Glomerular endothelial cell (primary cell): Measurements from ENCODE around the gene SLC4A4. TPM values are rescaled to one million over a fixed set of nuclear protein-coding genes. Genes with fewer than 3 reads are reported as not detected.

ENCODE experiments used
- DNase-seq: peaks from one replicate; pipeline ENCODE4 v3.0.0-alpha.2; 2011; ENCODE audit warnings: low read depth, low spot score; ENCODE audit errors: extremely low read depth
- total RNA-seq: library from RNA; depleted of rRNA; stranded (reverse); fragments of >200 nt; gene quantifications from 2 replicates; pipeline ENCODE4 v1.2.3, GENCODE V29; 2015

The SLC4A4 gene
- total RNA-seq, 1 donor from 2014 or later: 0.76 TPM

DNA sequence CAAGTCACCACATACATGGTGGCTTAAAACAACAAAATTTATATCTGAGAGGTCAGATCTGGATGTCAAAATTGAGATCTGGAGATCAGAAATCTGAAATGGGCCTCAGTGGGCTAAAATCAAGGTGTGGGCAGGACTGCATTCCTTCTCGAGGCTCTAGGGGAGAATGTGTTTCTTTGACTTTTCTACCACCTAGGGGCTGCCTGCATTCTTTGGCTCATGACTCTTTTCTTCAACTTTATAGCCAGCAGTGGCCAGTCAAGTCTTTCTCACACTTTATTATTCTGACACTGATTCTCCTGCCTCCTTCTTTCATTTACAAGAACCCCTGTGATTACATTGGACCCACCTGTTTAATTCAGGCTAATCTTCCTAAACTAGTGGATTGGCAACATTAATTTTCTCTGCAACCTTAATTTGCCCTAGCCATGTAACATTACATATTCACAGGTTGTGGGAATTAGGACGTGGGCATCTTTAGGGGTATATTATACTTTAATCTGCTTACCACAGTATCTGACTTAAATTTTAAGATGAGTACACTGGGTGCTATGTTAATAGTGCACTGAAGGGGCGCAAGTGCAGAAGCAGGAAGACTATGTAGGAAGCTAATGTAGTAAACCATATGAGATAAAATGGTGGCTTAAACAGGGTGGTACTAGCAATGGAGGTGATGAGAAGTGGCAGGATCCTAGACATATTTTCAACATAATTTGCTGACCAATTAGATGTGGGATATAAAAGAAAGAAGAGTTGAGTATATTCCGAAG is 188.0 kb downstream of the SLC4A4 start:
- DNase-seq: no peak

DNA sequence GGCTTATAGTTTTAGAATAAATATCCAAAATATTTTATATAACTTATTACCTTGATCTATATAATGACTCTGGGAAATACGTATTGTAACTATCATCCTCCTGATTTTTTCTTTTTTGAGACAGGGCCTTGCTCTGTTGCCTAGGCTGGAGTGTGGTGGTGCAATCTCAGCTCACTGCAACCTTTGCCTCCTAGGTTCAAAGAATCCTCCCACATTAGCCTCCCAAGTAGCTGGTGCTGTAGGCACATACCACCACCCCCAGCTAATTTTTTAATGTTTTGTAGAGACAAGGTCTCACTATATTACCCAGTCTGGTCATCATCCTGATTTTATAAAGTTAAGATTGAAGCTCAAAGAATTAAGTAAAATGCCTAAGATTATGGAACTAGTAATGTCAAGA is 193.6 kb downstream of the SLC4A4 start:
- no peak for DNase-seq

DNA sequence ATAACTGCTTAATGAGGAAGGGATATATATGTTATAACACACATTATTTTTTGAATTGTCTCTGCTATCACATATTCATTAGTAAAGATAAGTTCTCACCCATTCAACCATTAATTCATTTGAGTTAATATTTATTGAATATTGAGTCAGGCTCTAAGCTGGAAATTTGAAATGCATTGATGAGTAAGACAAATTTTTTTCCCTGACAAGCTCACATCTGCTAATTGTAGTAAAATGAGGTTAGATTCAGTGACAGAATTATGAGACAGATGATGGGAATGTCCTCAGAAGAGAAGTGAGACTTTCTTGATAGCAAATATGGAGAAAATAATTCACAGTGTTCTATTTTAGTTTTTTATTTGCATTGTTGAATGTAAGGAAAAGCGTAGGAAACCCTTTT is 194.3 kb downstream of the SLC4A4 start:
- DNase-seq: no peak

DNA sequence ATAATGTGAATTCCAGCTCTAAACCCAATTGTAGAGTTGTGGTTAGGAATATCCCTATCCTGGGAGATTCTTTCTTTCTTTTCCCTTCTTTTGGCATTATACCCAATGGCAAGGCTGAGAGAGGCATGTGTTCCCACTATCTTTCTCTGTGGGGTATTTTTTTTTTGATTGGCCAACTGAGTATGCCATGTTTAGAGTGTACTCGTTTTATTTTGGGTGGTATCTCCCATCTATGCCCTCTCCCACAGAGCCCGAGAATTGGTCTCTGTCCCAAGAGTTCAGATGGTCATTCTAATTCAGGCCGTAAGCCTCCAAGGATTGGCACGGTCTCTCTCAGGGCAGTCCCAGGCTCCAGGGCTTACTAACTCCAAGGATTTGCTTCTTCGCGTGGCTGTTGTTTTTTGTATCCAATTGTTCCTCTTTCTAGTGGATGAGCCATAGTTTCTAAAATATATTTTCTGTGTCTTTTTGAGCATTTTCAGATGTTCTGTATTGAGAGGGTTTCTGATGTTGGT is 198.8 kb downstream of the SLC4A4 start:
- no peak for DNase-seq

DNA sequence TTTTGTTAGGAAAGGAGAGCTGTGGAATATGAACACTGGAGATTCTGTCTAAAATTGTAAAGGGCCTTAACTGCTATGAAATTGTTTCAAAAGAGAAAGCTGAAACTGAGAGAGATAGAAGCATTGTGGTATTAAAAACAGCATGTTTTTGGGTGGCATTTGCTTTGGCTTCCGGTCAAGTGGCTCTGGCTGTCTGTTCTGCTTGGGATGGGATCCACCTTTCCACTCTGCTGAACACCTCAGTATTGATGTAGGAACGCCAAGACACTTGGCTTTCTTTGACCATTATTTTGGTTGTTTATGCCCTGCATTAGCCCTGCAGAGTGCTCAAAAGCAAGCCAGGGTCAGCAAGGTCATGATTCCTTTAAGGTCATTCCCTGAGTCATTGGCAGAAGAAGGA is 199.7 kb downstream of the SLC4A4 start:
- DNase-seq: no peak

DNA sequence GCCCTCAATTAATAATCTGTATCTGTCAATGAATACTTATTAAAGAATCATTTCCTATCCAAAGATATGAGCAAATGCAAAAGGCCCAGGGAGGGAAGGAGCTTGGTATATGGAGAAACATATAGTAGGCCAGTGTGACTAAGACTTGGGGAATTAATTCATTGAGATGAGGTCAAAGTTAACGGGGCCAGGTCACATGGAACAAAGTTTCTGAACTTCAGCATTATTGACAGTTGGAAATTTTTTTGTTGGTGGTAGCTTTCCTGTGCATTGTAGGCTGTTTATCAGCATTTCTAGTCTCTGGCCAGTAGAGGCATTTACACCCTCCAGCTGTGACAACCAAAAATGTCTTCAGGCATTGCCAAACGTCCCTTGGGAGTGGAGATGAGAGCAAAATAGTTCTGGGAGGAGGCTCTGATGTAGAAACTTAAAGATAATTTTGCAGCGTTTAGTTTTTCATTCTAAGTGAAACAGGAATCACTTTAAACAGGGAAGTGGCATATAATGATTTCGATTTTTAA is 202.0 kb downstream of the SLC4A4 start:
- no peak for DNase-seq

DNA sequence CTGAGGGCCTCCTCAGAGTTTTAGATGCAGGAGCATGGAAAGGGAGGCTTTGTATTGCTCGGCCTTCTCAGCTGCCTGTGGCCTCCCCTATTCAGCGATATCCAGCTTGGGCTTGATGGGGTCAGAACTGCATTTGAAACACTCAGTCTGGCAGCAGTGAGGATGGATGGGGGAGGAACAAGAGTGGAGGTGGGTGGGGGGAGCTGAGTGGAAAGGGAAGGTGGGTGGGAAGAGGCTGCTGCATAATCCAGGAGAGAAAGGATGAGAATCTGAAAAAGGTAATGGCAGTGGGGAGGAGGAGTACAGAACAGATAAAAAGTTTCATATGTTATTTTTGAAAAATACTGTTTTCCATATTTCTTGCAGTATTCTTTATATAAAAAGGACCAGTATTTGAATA is 202.7 kb downstream of the SLC4A4 start:
- DNase-seq: no peak

DNA sequence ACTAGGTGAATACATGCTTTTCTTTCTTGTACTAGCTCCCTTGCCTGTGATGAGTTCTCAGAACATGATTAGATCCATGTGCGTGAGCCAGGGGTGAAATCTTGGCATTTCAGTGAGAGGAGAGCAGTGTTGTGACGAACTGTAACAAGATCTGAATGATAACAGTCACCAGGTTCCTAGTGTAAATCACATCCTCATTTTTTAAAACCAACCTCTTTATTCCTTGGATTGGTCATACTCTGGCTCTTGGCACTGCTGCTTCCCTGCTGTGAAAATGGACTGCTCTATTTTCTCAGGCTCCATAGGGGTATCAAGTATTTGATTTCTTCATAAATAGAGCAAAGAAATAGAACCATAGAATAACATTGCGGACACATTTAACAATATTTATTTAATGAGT is 206.3 kb downstream of the SLC4A4 start:
- DNase-seq: no peak

DNA sequence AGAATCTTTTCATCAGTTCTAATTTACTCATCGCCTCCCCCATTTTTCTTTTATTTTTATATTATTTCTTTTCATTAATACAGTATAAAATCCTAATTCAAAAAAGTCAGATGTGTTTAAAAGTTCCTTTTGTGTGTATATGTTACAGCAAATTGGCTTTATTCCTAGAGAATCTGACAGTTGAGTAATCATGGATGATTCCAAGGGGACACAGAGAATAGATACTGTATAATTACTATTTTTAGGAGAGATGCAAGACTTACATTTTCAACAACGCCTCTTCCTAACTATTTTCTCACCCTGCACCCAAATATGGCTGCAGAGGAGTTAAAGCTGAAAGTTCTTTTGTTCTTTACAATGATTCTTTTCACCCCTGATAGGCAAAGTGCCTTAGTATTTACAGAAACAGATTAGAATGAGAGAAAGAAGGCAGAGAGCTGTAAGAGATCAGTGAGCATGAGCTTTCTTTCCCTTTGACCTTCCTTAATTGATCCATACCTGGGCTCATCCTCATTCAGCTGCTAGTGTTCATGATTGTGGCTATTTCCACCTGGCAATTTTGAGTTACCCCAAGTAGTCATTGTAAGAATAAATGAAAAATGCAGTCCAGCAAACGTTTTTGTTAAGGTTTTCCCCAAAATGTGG is 210.8 kb downstream of the SLC4A4 start:
- no peak for DNase-seq

DNA sequence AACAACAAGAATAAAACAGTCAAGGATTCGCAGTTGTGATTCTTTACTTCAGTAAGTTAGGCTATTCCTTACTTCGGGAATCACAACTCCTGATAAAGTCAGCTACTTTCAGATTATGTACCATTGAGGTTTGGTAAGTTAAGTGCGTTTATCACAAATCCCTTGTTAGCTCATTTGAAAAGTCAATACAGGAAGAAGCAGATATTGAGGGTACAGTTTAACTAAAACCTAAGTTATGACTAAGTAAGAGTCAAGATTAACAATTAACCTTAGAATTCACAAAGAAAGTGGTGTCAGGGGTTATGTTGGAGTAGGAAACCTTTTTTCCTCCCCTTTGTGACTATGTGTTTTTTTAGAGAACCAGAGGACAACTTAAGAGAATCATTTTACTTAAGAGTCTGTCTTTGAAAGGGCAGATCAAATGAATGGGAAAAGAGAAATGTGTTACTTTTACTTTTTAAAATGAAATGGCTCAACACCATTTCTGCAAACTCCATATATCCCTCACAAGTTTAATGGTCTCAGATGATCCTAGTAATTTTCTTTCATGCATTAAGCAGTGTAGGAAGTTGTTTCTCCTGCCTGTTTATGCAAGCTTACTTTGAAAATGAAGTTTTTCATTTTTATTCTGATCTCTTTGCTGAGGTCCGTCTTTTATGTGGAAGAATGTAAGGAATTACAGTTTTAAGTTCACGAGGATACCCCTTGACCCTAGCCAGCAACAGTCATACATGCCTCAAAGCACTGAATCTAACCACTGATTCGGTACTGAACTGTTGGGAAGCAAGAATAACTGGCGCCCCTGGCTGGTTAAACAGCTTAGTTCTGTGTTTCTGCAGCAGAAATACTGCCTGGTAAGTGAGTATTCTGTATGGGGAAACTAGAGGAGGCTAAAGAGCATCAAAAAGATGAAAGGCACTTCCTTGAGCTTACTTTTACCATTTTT is 211.7 kb downstream of the SLC4A4 start:
- DNase-seq: no peak

DNA sequence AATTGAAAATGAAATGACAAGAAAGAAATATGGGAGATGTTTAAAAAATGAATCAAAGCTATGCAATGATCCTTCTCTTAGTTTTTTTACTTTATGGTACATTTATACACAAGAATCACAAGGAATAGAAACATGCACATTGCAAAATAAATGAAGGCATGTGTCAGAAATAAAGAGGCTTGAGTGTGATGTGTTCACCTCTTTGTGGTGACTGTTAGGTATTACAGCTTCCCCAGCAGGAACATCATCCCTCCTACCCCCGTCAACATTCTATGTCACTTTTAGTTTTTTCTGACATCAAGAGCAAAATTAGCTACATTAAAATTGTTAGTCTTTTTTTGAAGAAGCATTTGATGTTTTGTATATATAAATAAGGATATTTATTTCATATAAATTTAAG is 214.8 kb downstream of the SLC4A4 start:
- DNase-seq: no peak

DNA sequence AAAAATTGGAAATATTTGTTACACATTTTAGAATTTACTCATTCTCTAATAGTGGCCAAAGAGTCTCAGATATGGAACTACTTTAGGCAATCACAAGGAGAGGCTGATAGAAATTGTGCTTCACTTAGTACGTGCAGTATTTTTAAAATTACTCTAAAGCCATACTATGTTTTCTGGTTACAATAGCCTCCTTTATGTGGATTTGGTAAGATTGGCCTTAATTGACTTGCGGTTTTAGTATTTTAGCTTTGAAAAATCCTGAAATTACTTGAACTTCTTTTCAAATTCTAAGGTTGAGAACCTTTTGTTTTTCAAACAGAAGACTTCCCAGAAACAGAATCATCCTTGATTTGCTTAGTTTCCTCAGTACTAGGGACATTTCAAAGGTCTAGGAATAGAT is 215.2 kb downstream of the SLC4A4 start:
- DNase-seq: no peak

DNA sequence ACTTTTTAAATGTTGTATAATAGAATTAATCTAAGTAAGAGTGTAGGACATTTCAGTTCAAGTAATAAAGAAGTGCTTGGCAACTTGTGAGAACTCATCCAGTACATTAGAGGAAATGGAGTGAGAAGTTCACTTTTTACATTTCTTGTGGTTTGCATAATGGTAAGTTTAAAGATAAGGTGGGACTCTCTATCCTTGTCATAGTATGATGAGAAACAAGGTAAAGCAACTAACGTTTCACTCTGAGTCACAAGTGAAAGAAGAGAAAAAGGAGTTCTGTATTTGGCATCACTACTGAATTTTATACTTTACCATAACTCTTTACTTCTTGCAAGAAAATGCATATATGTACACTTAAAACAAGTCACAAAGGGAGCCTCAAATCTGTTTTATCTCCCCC is 219.4 kb downstream of the SLC4A4 start:
- no peak for DNase-seq

DNA sequence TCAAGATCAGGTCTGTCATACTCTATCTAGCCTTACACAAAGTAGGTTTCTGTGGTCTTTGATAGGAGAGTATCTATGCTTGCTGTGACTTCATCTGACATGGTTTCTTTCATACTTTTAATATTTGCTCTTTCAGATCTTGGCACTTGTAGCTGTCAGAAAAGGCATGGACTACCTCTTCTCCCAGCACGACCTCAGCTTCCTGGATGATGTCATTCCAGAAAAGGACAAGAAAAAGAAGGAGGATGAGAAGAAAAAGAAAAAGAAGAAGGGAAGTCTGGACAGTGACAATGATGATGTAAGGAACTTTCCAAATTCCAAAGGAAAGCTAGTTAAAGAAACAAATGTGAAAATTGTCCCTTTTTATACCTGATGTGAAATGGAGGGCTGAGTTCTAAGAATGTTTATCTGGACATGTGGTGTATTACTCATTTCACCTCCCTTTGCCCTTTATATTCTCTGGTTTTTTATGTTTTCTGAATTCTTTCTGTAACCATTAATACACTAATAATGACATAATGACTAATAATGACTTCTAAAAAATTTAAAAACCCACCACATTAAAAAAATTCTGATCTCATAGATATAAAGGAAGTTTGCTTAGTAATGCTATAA is 221.2 kb downstream of the SLC4A4 start:
- DNase-seq: no peak

DNA sequence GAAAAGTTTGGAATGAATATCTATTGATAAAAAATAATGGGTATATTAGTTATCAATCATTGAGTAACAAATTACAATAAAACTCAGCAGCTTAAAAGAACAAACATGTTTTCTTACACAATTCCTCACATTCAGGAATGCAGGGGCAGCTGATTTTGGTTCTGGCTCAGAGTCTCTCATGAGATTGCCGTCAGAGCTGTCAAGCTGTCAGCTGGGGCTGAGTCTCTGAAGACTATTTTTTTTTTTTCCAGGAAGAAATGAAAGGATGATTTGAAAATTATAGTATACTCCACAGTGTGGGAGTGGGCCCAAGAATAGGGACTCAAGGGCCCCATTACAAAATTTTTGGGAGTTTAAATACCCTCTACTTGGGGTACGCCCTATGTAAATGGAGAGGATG is 226.0 kb downstream of the SLC4A4 start:
- DNase-seq: no peak

DNA sequence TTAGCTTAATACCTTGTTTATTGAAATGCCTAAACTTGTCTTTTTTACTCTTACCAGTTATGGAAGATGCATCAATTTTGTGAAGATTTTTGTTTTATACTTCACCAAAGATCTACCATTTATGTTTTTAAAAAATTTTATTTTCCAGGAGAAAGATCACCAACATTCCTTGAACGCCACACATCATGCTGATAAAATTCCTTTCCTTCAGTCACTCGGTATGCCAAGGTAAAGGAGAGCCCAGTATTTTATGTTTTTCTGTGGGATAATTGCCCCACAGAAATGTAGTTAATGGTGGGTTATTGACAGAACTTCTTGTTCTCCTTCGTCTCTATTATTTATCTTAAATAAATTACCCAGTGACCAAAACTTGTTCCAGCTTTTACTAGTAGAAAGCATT is 228.0 kb downstream of the SLC4A4 start:
- no peak for DNase-seq

DNA sequence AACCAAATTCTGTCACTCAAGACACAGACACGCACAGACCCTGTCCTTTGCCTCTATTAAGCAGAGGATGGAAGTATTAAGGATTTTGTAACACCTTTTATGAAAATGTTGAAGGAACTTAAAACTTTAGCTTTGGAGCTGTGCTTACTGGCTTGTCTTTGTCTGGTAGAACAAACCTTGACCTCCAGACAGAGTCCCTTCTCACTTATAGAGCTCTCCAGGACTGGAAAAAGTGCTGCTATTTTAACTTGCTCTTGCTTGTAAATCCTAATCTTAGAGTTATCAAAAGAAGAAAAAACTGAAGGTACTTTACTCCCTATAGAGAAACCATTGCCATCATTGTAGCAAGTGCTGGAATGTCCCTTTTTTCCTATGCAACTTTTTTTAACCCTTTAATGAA is 229.3 kb downstream of the SLC4A4 start:
- DNase-seq: no peak

DNA sequence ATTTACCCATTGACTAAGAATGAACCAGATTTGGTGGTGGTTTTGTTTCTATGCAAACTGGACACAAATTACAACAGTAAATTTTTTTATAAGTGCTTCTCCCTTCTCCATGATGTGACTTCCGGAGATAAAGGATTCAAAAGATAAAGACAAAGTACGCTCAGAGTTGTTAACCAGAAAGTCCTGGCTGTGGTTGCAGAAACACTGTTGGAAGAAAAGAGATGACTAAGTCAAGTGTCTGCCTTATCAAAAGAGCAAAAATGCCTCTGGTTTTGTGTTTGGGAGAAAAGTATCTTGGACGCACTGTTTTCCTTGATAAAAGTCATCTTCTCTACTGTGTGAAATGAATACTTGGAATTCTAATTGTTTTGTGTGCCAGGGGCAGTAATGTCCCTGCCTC is 231.7 kb downstream of the SLC4A4 start:
- DNase-seq: no peak

DNA sequence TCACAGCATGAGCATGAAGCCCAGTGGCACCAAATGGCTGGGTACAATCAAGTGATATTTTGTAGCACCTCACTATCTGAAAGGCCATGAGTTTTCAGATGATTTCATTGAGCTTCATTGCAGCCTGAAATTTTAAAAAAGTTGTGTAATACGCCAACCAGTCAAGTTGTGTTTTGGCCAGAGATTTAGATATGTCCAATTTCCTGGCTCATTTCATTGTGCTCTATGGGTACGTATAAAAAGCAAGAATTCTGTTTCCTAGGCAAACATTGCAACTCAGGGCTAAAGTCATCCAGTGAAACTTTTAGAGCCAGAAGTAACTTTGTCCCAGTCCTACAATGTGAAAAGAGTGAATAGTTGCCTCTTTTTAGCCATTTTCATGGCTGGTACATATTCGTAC is 232.5 kb downstream of the SLC4A4 start:
- no peak for DNase-seq

DNA sequence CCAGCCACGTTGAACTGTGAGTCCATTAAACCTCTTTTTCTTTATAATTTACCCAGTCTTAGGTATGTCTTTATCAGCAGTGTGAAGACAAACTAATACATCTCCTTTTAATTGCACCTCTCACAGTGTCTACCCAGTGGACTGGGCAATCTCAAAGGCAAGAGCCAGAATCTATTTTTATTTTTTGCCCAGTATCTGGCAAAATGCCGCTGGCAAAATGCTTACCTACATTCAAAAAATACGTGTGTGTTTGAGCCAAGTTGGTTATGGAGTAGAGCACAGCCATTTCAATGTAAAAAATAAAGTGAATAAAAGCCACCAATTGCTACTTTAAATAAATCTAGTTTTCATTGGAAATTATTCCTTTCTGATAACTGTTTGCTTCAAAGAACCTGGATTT is 245.2 kb downstream of the SLC4A4 start:
- DNase-seq: no peak

DNA sequence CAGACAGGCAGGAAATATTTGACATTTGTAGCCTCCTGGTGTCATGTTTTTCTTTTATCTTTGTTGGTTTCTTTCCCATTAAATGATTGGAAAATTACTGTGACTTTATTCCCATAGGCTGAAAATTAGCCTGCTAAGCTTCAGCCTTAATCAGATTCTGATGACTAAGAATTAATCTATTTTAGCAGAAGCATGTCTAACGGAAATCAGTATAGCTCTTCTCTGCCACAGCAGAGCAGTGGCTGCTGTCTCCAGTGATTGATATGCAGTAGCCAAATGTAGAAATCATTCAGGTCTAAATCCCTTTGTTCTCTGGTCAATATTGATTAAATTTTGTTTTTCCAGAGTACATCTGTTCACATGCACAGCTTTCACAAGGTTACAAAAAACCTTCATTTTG is 245.8 kb downstream of the SLC4A4 start:
- no peak for DNase-seq
